ENCODE results near the gene ADAMTS17. TPM values are rescaled to one million over a fixed set of nuclear protein-coding genes. Genes with fewer than 3 reads are reported as not detected.

ADAMTS17 gene
- polyA plus RNA-seq, 2 of the 4 experiments (the other 2 are of a cell fraction) = 0.05 TPM; not detected in 1

DNA sequence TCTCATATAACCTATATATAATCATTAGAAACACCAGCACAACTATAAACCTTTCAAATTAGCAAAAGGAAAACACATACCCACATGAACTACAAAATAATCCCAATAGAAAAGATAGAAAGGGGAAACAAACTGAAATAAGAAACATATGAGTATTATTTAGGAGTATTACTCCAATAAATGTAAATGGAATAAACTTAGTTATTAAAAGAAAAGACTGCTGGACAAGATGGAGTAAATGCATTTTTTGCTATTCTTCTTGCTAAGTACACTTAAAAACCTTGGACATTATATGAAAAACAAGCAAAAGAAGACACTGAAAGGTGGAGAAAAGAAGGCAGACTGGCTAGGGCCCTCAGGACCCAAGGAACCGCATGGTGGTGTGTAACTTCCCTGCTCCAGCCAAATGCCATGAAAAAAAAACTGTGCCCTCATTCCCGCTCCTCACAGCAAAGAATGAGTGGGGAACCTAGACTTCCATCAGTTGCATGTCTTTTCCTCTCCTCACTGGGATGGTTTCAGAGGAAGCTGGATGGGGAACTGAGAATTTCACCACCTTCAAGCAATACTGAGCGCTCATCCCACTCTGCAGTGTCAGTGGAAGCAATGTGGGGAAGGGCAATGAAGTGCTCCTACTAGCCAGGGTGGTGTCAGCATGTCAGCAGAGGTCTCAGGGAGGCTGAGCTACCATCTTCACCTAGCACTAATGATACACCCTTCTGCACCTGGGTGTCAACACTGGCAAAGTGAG is 43.7 kb upstream of the ADAMTS17 start:
- POLR2A ChIA-PET = no interaction called here
- H3K4me2 ChIP-seq = no peak overlapping the region
- no peak for TF ChIP-seq NFE2L2 (conservative IDR thresholded peaks at IDR 0.05; ENCODE audit: low read length)
- TF ChIP-seq MAZ (IDR thresholded peaks at IDR 0.05; ENCODE audit: borderline replicate concordance, low read depth, low read length) = no peak
- TF ChIP-seq PHF8 (IDR thresholded peaks at IDR 0.05; ENCODE audit: borderline replicate concordance, low read depth) = no peak
- no peak for TF ChIP-seq JUNB (IDR thresholded peaks at IDR 0.05)
- TF ChIP-seq NPAS2 (CRISPR knock-in tag; IDR thresholded peaks at IDR 0.05; ENCODE audit: borderline replicate concordance) = no peak
- TF ChIP-seq REST (IDR thresholded peaks at IDR 0.05) = no peak
- TF ChIP-seq KDM5A (IDR thresholded peaks at IDR 0.05) = no peak
- no peak for TF ChIP-seq HEYL (CRISPR knock-in tag; IDR thresholded peaks at IDR 0.05)
- TF ChIP-seq SMC3 (IDR thresholded peaks at IDR 0.05) = no peak
- no peak overlapping the region for H3K27ac ChIP-seq
- no peak for DNase-seq (ENCODE audit: low read depth in 1 of 2, low spot score in 1 of 2)
- no peak for FAIRE-seq
- WGBS (ENCODE audit: missing lambda C conversion rate) = 16% methylated on average over 3 of the region's 3 CpGs
- ATAC-seq = no peak
- CTCF ChIA-PET = interaction anchor here (0.7 to 9.7 kb wide), 4 partner anchors 37 to 1113 kb away, joined by 3 to 291 read pairs (median 4); partner anchors contain the start of gene ADAMTS17
- H3K9me3 ChIP-seq = peaks cover 26% of the 10 kb centered on the region; the same call in 2 of the 3 replicates
- no peaks in the 10 kb centered on the region for H3K4me1 ChIP-seq
- H3K4me3 ChIP-seq = no peak overlapping the region

DNA sequence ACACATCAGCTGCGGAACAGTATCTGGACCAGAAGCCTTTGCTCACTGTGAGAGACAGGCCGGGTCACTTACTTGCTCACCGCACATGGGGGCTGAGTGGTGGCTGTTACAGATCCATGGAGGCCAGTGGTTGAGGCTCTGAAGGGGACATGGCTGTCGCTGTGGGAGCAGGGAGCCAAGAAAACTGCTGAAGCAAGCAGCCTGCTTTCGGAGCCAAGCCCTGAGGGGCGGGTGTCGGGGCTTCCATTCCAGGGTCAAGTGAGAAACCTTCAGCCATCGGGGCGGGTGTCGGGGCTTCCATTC is 42.3 kb upstream of the ADAMTS17 start:
- ATAC-seq (peak in 1 of 2 experiments; percentile 63; a peak in 3 of 6 replicates), DNase-seq (ENCODE audit: low read depth in 1 of 2, low spot score in 1 of 2) (no peak), FAIRE-seq (no peak)
- no peak overlapping the region for H3K27ac ChIP-seq
- peaks cover 26% of the 10 kb centered on the region; the same call in 2 of the 3 replicates for H3K9me3 ChIP-seq
- no peaks in the 10 kb centered on the region for H3K4me1 ChIP-seq
- H3K4me2 ChIP-seq = no peak overlapping the region
- TF ChIP-seq CBX8 (IDR thresholded peaks at IDR 0.05) (no peak), MYC (IDR thresholded peaks at IDR 0.05; ENCODE audit: borderline replicate concordance, low read length) (no peak), CBX2 (IDR thresholded peaks at IDR 0.05; ENCODE audit: borderline replicate concordance, low read depth) (no peak), USF2 (IDR thresholded peaks at IDR 0.05) (no peak), TFCP2L1 (CRISPR knock-in tag; IDR thresholded peaks at IDR 0.05) (no peak), NR3C1 (IDR thresholded peaks at IDR 0.05) (no peak), RAD21 (conservative IDR thresholded peaks at IDR 0.05 in 1 of 2, IDR thresholded peaks at IDR 0.05 in 1 of 2) (no peak), MAZ (IDR thresholded peaks at IDR 0.05; ENCODE audit: borderline replicate concordance, low read depth, low read length) (no peak), ZSCAN20 (CRISPR knock-in tag; IDR thresholded peaks at IDR 0.05) (no peak), CHD2 (IDR thresholded peaks at IDR 0.05; ENCODE audit: low read length, partially characterized antibody) (no peak), ZNF302 (CRISPR knock-in tag; IDR thresholded peaks at IDR 0.05) (no peak), HEYL (CRISPR knock-in tag; IDR thresholded peaks at IDR 0.05) (no peak), FOXS1 (CRISPR knock-in tag; IDR thresholded peaks at IDR 0.05) (no peak), POLR2A (IDR thresholded peaks at IDR 0.05; ENCODE audit: low read length) (no peak), KDM5A (IDR thresholded peaks at IDR 0.05) (no peak), RARB (CRISPR knock-in tag; IDR thresholded peaks at IDR 0.05) (no peak), KDM1A (IDR thresholded peaks at IDR 0.05; ENCODE audit: low read depth) (no peak), HES2 (IDR thresholded peaks at IDR 0.05) (no peak)
- TF ChIP-seq, protein P1, sequence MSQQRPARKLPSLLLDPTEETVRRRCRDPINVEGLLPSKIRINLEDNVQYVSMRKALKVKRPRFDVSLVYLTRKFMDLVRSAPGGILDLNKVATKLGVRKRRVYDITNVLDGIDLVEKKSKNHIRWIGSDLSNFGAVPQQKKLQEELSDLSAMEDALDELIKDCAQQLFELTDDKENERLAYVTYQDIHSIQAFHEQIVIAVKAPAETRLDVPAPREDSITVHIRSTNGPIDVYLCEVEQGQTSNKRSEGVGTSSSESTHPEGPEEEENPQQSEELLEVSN (IDR thresholded peaks at IDR 0.05; ENCODE audit: borderline replicate concordance, low read depth) = no peak
- CTCF ChIA-PET = interaction anchor here (0.6 to 9.7 kb wide), 22 partner anchors 9 to 1112 kb away, joined by 3 to 291 read pairs (median 6); partner anchors contain the start of gene ADAMTS17
- POLR2A ChIA-PET = interaction anchor here (1.8 kb wide), 1 partner anchor 34 kb away, joined by 15 read pairs; no protein-coding TSS in a partner anchor
- H3K4me3 ChIP-seq = no peak overlapping the region
- 32% methylated on average over 10 of the region's 10 CpGs for WGBS (ENCODE audit: missing lambda C conversion rate)

All from A549 (cell line).